SK-N-SH treated with all-trans-retinoic acid at 6 μM for 48 hours (cell line): Measurements from ENCODE around the gene SGSM1.

Source experiments
- ATAC-seq: fragments of 200-7000 bp; cut with Tn5 transposase; 3 replicates; pipeline ENCODE4 v1.9.1; 2020; ENCODE audit warnings: mild to moderate bottlenecking, moderate library complexity
- ARNTL ChIP-seq: fragments of 450-650 bp; formaldehyde crosslinking; IDR thresholded peaks from 2 replicates; pipeline ENCODE4 v1.5.0; 2020; ENCODE audit warnings: low read depth, mild to moderate bottlenecking, moderate library complexity, borderline replicate concordance
- BACH2 ChIP-seq: fragments of 250-450 bp; sonication (Bioruptor Pico); IDR thresholded peaks from 2 replicates; pipeline ENCODE4 v1.9.0; 2021; ENCODE audit warnings: mild to moderate bottlenecking, borderline replicate concordance
- CSDC2 ChIP-seq: fragments of 250-450 bp; sonication (Bioruptor Pico); IDR thresholded peaks from 2 replicates; pipeline ENCODE4 v1.5.0; 2020; ENCODE audit warnings: mild to moderate bottlenecking, moderate library complexity
- GLIS3 ChIP-seq: fragments of 250-450 bp; sonication (Bioruptor Pico); IDR thresholded peaks from 2 replicates; pipeline ENCODE4 v1.5.0; 2020; ENCODE audit warnings: mild to moderate bottlenecking, moderate library complexity
- ISL1 ChIP-seq: fragments of 250-450 bp; sonication (Bioruptor Pico); IDR thresholded peaks from 2 replicates; pipeline ENCODE4 v2.1.2; 2022; ENCODE audit warnings: mild to moderate bottlenecking, moderate library complexity
- OSR1 ChIP-seq: fragments of 250-450 bp; sonication (Bioruptor Pico); IDR thresholded peaks from 2 replicates; pipeline ENCODE4 v1.8.0; 2022; ENCODE audit warnings: moderate library complexity, mild to moderate bottlenecking, inconsistent platforms
- PPARA ChIP-seq: fragments of 250-450 bp; sonication (Bioruptor Pico); IDR thresholded peaks from 2 replicates; pipeline ENCODE4 v1.5.0; 2020; ENCODE audit warnings: mild to moderate bottlenecking, borderline replicate concordance
- RARB ChIP-seq: fragments of 250-450 bp; sonication (Bioruptor Pico); IDR thresholded peaks from 2 replicates; pipeline ENCODE4 v1.8.0; 2021; ENCODE audit warnings: mild to moderate bottlenecking, moderate library complexity
- SNAI2 ChIP-seq: fragments of 250-450 bp; sonication (Bioruptor Pico); IDR thresholded peaks from 2 replicates; pipeline ENCODE4 v1.5.0; 2020; ENCODE audit warnings: mild to moderate bottlenecking, moderate library complexity
- TCF4 ChIP-seq: fragments of 250-450 bp; sonication (Bioruptor Pico); IDR thresholded peaks from 2 replicates; pipeline ENCODE4 v1.8.0; 2021; ENCODE audit warnings: mild to moderate bottlenecking, moderate library complexity, borderline replicate concordance
- ZC3H10 ChIP-seq: fragments of 250-450 bp; sonication (Bioruptor Pico); IDR thresholded peaks from 2 replicates; pipeline ENCODE4 v1.5.1; 2021; ENCODE audit warnings: mild to moderate bottlenecking, moderate library complexity
- ZFP3 ChIP-seq: fragments of 250-450 bp; sonication (Bioruptor Pico); IDR thresholded peaks from 2 replicates; pipeline ENCODE4 v1.5.0; 2020; ENCODE audit warnings: mild to moderate bottlenecking, moderate library complexity
- ZNF565 ChIP-seq: fragments of 450-650 bp; formaldehyde crosslinking; conservative IDR thresholded peaks from 2 replicates; pipeline ENCODE4 v1.5.0; 2020; ENCODE audit warnings: low read depth, mild to moderate bottlenecking, moderate library complexity
- ZNF70 ChIP-seq: fragments of 450-650 bp; formaldehyde crosslinking; IDR thresholded peaks from 2 replicates; pipeline ENCODE4 v1.5.0; 2020; ENCODE audit warnings: mild to moderate bottlenecking, moderate library complexity
- ZNF8 ChIP-seq: fragments of 450-650 bp; formaldehyde crosslinking; IDR thresholded peaks from 2 replicates; pipeline ENCODE4 v1.5.0; 2020; ENCODE audit warnings: mild to moderate bottlenecking, moderate library complexity
- TF ChIP-seq, protein P1 (sequence below): fragments of 250-450 bp; sonication (Bioruptor Pico); IDR thresholded peaks from 2 replicates; pipeline ENCODE4 v1.5.1; 2021; ENCODE audit warnings: mild to moderate bottlenecking, moderate library complexity
- TF ChIP-seq, protein P2 (sequence below): fragments of 250-450 bp; sonication (Bioruptor Pico); IDR thresholded peaks from 2 replicates; pipeline ENCODE4 v1.5.0; 2020; ENCODE audit warnings: mild to moderate bottlenecking, moderate library complexity
- TF ChIP-seq, protein P3 (sequence below): fragments of 250-450 bp; sonication (Bioruptor Pico); IDR thresholded peaks from 2 replicates; pipeline ENCODE4 v1.5.1; 2020; ENCODE audit warnings: low read depth, mild to moderate bottlenecking, moderate library complexity
- TF ChIP-seq, protein P4 (sequence below): fragments of 250-450 bp; sonication (Bioruptor Pico); IDR thresholded peaks from 2 replicates; pipeline ENCODE4 v1.8.0; 2020; ENCODE audit warnings: mild to moderate bottlenecking, moderate library complexity, borderline replicate concordance
- TF ChIP-seq, protein P5 (sequence below): fragments of 250-450 bp; sonication (Bioruptor Pico); IDR thresholded peaks from 2 replicates; pipeline ENCODE4 v1.8.0; 2021; ENCODE audit warnings: low read depth, mild to moderate bottlenecking, moderate library complexity, borderline replicate concordance

SGSM1 gene

DNA sequence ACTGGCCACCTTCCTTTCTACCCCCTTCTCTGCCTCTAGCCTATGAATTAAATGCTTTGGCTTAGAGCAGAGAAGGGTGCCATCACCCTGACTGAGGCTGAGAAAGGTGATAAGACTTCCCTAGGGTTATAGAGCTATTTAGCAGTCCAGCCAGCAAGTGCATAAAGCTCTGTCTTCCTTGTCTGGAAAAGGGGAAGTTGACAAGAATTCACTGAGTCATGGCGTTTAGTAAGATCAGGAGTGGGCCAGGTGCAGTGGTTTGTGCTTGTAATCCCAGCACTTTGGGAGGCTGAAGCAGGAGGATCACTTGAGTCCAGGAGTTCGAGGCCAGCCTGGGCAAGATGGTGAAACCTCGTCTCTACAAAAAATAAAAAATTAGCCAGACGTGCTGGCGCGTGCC is 77.4 kb downstream of the SGSM1 start (continued):
- TF ChIP-seq ISL1 (no peak), PPARA (CRISPR knock-in tag) (no peak), ZC3H10 (no peak), ZNF8 (CRISPR knock-in tag) (no peak), ZNF565 (CRISPR knock-in tag) (no peak), TCF4 (CRISPR knock-in tag) (no peak)
- TF ChIP-seq, protein P1, sequence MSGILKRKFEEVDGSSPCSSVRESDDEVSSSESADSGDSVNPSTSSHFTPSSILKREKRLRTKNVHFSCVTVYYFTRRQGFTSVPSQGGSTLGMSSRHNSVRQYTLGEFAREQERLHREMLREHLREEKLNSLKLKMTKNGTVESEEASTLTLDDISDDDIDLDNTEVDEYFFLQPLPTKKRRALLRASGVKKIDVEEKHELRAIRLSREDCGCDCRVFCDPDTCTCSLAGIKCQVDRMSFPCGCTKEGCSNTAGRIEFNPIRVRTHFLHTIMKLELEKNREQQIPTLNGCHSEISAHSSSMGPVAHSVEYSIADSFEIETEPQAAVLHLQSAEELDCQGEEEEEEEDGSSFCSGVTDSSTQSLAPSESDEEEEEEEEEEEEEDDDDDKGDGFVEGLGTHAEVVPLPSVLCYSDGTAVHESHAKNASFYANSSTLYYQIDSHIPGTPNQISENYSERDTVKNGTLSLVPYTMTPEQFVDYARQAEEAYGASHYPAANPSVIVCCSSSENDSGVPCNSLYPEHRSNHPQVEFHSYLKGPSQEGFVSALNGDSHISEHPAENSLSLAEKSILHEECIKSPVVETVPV (CRISPR knock-in tag): no peak

DNA sequence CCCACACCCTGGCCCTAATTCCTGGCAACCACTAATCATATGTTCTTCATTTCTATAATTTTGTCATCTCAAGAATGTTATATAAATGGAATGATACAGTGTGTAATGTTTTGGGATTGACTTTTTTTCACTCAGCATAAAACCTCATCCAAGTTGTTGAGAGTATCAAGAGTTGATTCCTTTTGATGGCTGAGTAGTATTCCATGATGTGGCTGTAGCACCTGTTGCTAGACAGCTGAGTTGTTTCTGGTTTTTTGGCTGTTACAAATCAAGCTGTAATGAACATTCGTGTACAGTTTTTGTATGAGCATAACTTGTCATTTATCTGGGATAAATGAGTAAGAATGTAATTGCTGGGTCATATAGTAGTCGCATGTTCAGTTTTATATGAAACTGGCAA is 81.2 kb downstream of the SGSM1 start:
- TF ChIP-seq, protein P2, sequence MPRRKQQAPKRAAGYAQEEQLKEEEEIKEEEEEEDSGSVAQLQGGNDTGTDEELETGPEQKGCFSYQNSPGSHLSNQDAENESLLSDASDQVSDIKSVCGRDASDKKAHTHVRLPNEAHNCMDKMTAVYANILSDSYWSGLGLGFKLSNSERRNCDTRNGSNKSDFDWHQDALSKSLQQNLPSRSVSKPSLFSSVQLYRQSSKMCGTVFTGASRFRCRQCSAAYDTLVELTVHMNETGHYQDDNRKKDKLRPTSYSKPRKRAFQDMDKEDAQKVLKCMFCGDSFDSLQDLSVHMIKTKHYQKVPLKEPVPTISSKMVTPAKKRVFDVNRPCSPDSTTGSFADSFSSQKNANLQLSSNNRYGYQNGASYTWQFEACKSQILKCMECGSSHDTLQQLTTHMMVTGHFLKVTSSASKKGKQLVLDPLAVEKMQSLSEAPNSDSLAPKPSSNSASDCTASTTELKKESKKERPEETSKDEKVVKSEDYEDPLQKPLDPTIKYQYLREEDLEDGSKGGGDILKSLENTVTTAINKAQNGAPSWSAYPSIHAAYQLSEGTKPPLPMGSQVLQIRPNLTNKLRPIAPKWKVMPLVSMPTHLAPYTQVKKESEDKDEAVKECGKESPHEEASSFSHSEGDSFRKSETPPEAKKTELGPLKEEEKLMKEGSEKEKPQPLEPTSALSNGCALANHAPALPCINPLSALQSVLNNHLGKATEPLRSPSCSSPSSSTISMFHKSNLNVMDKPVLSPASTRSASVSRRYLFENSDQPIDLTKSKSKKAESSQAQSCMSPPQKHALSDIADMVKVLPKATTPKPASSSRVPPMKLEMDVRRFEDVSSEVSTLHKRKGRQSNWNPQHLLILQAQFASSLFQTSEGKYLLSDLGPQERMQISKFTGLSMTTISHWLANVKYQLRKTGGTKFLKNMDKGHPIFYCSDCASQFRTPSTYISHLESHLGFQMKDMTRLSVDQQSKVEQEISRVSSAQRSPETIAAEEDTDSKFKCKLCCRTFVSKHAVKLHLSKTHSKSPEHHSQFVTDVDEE (CRISPR knock-in tag): no peak
- TF ChIP-seq ZNF565 (CRISPR knock-in tag) (no peak), ISL1 (no peak), GLIS3 (CRISPR knock-in tag) (no peak), BACH2 (CRISPR knock-in tag) (no peak), SNAI2 (CRISPR knock-in tag) (no peak), ZNF70 (CRISPR knock-in tag) (no peak), OSR1 (CRISPR knock-in tag) (no peak), ARNTL (no peak), PPARA (CRISPR knock-in tag) (no peak), RARB (CRISPR knock-in tag) (no peak), ZFP3 (CRISPR knock-in tag) (no peak), CSDC2 (no peak), ZNF8 (CRISPR knock-in tag) (no peak), ZC3H10 (no peak)
- TF ChIP-seq, protein P3, sequence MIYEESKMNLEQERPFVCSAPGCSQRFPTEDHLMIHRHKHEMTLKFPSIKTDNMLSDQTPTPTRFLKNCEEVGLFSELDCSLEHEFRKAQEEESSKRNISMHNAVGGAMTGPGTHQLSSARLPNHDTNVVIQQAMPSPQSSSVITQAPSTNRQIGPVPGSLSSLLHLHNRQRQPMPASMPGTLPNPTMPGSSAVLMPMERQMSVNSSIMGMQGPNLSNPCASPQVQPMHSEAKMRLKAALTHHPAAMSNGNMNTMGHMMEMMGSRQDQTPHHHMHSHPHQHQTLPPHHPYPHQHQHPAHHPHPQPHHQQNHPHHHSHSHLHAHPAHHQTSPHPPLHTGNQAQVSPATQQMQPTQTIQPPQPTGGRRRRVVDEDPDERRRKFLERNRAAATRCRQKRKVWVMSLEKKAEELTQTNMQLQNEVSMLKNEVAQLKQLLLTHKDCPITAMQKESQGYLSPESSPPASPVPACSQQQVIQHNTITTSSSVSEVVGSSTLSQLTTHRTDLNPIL (CRISPR knock-in tag): no peak
- TF ChIP-seq, protein P4, sequence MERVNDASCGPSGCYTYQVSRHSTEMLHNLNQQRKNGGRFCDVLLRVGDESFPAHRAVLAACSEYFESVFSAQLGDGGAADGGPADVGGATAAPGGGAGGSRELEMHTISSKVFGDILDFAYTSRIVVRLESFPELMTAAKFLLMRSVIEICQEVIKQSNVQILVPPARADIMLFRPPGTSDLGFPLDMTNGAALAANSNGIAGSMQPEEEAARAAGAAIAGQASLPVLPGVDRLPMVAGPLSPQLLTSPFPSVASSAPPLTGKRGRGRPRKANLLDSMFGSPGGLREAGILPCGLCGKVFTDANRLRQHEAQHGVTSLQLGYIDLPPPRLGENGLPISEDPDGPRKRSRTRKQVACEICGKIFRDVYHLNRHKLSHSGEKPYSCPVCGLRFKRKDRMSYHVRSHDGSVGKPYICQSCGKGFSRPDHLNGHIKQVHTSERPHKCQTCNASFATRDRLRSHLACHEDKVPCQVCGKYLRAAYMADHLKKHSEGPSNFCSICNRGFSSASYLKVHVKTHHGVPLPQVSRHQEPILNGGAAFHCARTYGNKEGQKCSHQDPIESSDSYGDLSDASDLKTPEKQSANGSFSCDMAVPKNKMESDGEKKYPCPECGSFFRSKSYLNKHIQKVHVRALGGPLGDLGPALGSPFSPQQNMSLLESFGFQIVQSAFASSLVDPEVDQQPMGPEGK (CRISPR knock-in tag): no peak
- TF ChIP-seq, protein P1 (CRISPR knock-in tag): no peak
- TF ChIP-seq, protein P5, sequence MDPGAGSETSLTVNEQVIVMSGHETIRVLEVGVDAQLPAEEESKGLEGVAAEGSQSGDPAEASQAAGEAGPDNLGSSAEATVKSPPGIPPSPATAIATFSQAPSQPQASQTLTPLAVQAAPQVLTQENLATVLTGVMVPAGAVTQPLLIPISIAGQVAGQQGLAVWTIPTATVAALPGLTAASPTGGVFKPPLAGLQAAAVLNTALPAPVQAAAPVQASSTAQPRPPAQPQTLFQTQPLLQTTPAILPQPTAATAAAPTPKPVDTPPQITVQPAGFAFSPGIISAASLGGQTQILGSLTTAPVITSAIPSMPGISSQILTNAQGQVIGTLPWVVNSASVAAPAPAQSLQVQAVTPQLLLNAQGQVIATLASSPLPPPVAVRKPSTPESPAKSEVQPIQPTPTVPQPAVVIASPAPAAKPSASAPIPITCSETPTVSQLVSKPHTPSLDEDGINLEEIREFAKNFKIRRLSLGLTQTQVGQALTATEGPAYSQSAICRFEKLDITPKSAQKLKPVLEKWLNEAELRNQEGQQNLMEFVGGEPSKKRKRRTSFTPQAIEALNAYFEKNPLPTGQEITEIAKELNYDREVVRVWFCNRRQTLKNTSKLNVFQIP: no peak
- ATAC-seq: no peak
